Measurements from ENCODE around the gene THSD7A. TPM values are rescaled to one million over a fixed set of nuclear protein-coding genes. Genes with fewer than 3 reads are reported as not detected.

The THSD7A gene
- total RNA-seq, 1 experiment from 2014 or later = 0.64 TPM

- BruUV-seq (replicated peaks) = no TSS peak
- TF ChIP-seq CTCF (conservative IDR thresholded peaks at IDR 0.05; ENCODE audit: low read depth, low read length) = no peak
- TF ChIP-seq EZH2 (IDR thresholded peaks at IDR 0.05; ENCODE audit: borderline replicate concordance, low read depth, low read length, poor library complexity, severe bottlenecking) = no peak
These were observed 36.8 kb downstream of the THSD7A start for GRCh38 chr7:11795231-11795630.

GRCh38 chr7:11792166-11792565 lies 39.8 kb downstream of the THSD7A start:
- Histone ChIP-seq H3K4me3 (ENCODE audit: low read depth, low read length, poor library complexity, severe bottlenecking) (no peak overlapping the region), H3K36me3 (ENCODE audit: insufficient read depth, low read length, poor library complexity, severe bottlenecking) (no peaks in the 10 kb centered on the region), H3K27me3 (replicated peaks; ENCODE audit: insufficient read depth, low read depth, low read length, poor library complexity) (no peaks in the 10 kb centered on the region), H3K4me1 (ENCODE audit: insufficient read depth, low read length, poor library complexity, severe bottlenecking) (no peaks in the 10 kb centered on the region), H3K9me3 (ENCODE audit: low read depth, low read length, poor library complexity, severe bottlenecking) (no peaks in the 10 kb centered on the region), H3K27ac (ENCODE audit: low read depth, low read length, poor library complexity, severe bottlenecking) (no peak overlapping the region)
- CTCF ChIA-PET = no interaction called here
- no peak for DNase-seq (ENCODE audit: low spot score)
- intact Hi-C loops (cut with micrococcal nuclease; ENCODE audit: unreplicated experiment) = no loop called here
- BruUV-seq (replicated peaks) = no TSS peak
- no peak for TF ChIP-seq EZH2 (IDR thresholded peaks at IDR 0.05; ENCODE audit: borderline replicate concordance, low read depth, low read length, poor library complexity, severe bottlenecking)
- TF ChIP-seq CTCF (conservative IDR thresholded peaks at IDR 0.05; ENCODE audit: low read depth, low read length) = no peak
- POLR2A ChIA-PET (ENCODE audit: low non-redundant PET) = no interaction called here

More at GRCh38 chr7:11795231-11795630, 36.8 kb downstream of the THSD7A start:
- Histone ChIP-seq H3K27ac (ENCODE audit: low read depth, low read length, poor library complexity, severe bottlenecking) (no peak overlapping the region), H3K4me1 (ENCODE audit: insufficient read depth, low read length, poor library complexity, severe bottlenecking) (no peaks in the 10 kb centered on the region), H3K4me3 (ENCODE audit: low read depth, low read length, poor library complexity, severe bottlenecking) (no peak overlapping the region), H3K9me3 (ENCODE audit: low read depth, low read length, poor library complexity, severe bottlenecking) (no peaks in the 10 kb centered on the region), H3K27me3 (replicated peaks; ENCODE audit: insufficient read depth, low read depth, low read length, poor library complexity) (no peaks in the 10 kb centered on the region), H3K36me3 (ENCODE audit: insufficient read depth, low read length, poor library complexity, severe bottlenecking) (no peaks in the 10 kb centered on the region)
- DNase-seq (ENCODE audit: low spot score) = no peak
- CTCF ChIA-PET = no interaction called here
- POLR2A ChIA-PET (ENCODE audit: low non-redundant PET) = no interaction called here
- intact Hi-C loops (cut with micrococcal nuclease; ENCODE audit: unreplicated experiment) = no loop called here

GRCh38 chr7:11788568-11788967 lies 43.4 kb downstream of the THSD7A start:
- no TSS peak for BruUV-seq (replicated peaks)
- no peak overlapping the region for H3K27ac ChIP-seq (ENCODE audit: low read depth, low read length, poor library complexity, severe bottlenecking)
- TF ChIP-seq CTCF (conservative IDR thresholded peaks at IDR 0.05; ENCODE audit: low read depth, low read length) (no peak), EZH2 (IDR thresholded peaks at IDR 0.05; ENCODE audit: borderline replicate concordance, low read depth, low read length, poor library complexity, severe bottlenecking) (no peak)
- ChIA-PET POLR2A (ENCODE audit: low non-redundant PET) (no interaction called here), CTCF (no interaction called here)
- no peaks in the 10 kb centered on the region for H3K27me3 ChIP-seq (replicated peaks; ENCODE audit: insufficient read depth, low read depth, low read length, poor library complexity)
- no peaks in the 10 kb centered on the region for H3K9me3 ChIP-seq (ENCODE audit: low read depth, low read length, poor library complexity, severe bottlenecking)
- no peaks in the 10 kb centered on the region for H3K36me3 ChIP-seq (ENCODE audit: insufficient read depth, low read length, poor library complexity, severe bottlenecking)
- no peak for DNase-seq (ENCODE audit: low spot score)
- H3K4me3 ChIP-seq (ENCODE audit: low read depth, low read length, poor library complexity, severe bottlenecking) = no peak overlapping the region
- intact Hi-C loops (cut with micrococcal nuclease; ENCODE audit: unreplicated experiment) = no loop called here
- no peaks in the 10 kb centered on the region for H3K4me1 ChIP-seq (ENCODE audit: insufficient read depth, low read length, poor library complexity, severe bottlenecking)
